GM21360 (cell line): ENCODE data around the gene CCDC28A.
"Not testable (repeated sequence)": the region's sequence is repeated elsewhere in the genome, so short reads cannot be mapped to it uniquely, and the experiment has no call there.

ENCODE experiments used
- ATAC-seq: cut with Tn5 transposase; IDR thresholded peaks from one replicate; pipeline ENCODE4 v1.9.1; 2021; ENCODE audit warnings: mild to moderate bottlenecking, moderate library complexity; ENCODE audit not compliant: unreplicated experiment

Gene CCDC28A

DNA sequence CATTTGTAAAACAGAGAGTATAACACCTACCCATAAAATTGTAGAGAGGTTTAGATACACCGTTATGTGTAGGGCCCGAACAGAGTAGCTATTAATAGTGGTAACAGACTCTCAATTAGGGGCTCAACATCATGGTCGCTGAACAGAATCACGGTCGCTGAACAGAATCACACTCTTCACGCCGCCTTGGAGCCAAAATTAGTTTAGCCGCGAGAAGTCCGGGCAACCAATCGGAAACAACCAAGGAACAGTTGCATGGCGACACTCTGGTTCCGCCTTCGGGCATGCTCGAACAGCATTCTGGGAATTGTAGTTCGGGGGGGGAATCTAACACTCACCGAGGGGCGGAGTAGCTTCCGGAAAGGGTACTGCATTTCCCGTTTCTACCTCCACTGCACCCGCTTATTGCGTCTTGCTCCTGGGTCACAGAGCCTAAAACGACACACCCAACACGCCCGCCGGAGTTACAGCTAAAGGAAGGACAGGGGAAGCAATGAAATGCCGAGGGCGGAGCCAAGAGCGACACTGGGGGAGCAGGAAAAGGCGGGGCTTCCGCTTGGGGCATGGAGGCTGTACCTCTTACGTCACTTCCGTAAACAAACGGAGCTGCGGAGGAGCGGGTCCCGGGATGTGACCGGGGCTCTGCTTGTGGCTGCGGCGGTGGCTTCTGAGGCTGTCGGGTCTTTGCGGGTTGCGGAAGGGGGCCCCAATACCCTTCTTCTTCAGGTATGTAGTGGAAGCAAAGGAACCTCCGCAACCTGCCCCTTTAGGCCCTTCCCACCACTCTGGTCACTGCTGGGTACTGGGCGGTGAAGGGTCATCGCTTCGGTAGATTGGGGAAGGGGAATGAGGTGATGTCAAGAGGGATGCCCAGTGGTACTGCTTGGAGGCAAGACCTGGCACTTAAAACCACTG lies at the start of gene CCDC28A:
Gene CCDC28A (plus strand): TSS at position 593 of the 915 bp plus-strand sequence. CDS start 2,352 bp downstream, outside the sequence.
- peak; percentile 87 for ATAC-seq

DNA sequence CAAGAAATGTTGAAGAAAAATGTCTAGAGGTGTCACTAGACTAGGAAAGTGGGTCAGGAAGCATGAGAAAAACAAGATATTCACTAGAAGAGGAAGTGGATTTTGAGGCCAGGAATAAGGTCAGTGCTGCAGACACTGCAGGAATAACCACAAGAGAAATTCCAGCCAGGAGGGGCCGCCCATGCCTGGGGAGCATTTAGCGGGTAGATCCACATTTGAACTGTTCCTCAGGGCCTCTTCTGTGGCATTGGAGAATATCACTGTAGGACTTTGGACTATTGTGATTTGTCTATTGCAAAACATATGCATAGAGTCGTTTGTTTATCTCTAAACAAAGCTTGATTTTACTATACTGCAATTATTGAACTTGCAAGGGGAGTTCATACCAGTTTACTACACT lies 49.6 kb upstream of the CCDC28A start:
- no peak for ATAC-seq

DNA sequence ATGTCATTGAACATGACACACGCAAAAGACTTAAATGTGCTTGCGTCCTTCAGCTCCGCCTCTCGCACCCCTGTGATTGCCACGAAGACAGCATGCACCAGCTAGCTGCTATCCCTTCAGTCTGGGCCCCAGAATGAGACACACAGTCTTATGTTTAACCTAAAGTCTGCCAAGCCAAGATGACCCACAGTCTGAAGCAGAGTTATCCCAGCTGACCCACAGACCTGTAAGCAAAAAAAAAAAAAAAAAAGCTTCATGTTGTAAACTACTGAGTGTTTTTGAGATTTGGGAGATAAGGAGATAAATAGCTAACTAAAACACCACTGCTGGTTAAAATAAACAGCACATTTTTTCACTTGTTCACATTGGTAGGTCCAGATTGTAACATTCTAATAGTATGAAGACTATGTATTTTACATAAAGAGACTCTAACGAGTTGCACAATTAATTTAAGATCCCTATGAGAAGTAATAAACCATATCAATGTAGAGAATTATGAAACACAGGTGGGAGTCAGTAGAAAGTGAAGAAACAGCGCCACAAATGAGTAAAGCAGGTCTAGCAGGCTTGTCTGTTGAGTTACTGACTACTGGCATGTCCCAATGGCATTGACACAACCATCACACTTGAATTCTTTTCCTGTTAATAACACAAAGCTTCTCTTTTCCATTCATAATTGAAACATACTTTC lies 47.4 kb upstream of the CCDC28A start:
- no peak for ATAC-seq

DNA sequence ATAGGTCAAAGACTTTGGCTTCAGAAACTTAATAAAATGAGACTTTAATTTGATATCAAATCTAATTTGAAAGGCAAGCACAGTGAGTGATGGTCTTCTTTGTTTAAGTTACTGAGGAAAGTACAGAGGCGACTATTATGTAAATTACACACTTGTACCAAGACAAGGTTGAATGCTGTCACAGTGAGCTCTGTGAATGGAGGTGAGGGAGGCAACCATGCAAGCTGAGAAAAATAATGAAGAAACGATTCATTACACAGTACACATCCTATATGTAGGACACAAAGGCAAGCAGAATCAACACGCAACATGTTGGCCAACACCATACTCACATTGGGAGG lies 46.8 kb upstream of the CCDC28A start:
- ATAC-seq: no peak

DNA sequence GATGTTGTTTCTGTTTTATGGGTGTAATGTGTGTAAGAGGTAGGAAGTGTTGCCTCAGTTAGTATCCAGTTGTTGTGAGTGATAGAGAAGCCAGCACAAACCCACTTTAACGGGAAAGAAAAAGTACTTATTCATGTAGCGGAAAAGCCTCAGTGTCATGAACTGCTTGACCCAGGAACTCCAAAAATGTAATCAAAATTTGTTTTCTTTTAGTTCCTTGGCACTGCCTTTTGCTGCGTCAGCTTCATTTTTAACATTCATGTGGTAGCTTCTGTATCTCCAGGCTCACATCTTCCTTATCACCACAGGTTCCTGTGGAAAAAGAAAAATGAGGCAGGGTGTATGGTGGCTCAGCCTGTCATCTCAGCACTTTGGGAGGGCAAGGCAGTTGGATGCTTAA lies 46.4 kb upstream of the CCDC28A start:
- ATAC-seq: no peak

DNA sequence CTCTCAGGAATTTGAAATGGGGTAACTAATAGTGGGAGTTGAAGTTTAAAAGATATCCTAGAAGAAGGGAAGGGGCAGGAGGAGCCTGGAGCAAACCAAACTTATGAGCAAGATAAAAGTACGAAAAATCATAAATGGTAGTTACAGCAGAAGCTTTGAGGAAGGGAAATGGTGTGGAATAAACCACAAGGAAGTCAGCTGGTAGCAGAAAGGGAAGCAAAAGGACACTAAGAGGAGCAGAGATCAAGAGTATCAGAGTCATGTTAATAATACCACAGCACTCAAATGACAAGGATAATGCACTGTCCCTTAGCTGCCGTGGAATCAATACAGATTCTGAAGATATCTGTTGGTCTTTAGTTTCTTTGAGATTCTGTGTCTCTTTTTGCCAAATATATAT lies 44.9 kb upstream of the CCDC28A start:
- ATAC-seq: no peak

DNA sequence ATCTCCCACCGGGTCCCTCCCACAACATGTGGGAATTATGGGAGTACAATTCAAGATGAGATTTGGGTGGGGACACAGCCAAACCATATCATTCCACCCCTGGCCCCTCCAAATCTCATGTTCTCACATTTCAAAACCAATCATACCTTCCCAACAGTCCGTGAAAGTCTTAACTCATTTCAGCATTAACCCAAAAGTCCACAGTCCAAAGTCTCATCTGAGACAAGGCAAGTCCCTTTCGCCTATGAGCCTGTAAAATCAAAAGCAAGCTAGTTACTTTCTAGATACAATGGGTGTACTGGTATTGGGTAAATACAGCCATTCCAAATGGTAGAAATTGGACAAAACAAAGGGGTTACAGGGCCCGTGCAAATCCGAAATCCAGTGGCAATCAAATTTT lies 43.5 kb upstream of the CCDC28A start:
- not testable (repeated sequence) for ATAC-seq

DNA sequence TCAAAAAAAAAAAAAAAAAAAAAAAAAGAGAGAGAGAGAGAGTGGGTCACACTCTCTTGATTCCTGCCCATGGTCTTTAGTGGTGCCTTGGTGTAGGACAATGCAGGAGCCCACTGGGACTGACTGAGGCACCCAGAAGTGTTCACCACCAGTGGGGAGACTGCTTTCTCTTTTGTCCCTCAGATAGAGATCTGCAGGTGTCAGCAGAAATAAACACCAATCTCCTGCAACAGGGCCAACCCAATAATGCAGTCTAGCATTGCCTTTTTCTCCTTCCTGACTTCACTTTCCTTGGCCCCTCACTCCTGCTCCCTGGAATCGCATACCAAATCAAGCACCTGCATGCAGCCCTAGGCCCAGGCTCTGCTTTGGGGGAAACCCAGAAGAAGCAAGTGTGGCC lies 39.0 kb upstream of the CCDC28A start:
- ATAC-seq: no peak

DNA sequence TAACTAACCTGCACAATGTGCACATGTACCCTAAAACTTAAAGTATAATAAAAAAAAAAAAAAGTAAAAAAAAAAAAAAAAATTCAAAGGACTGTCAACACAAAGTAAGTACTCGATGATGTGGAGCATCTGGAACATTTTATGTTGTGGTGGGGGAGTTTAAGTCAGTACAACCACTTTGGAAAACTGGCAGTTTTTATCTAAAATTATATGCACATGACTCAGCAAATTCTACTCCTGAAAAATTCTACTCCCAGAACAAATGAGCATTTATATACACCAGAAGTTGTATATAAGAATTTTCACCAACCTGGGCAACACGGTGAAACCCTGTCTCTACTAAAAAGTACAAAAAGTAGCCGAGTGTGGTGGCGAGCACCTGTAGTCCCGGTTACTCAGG lies 36.9 kb upstream of the CCDC28A start:
- ATAC-seq: no peak

DNA sequence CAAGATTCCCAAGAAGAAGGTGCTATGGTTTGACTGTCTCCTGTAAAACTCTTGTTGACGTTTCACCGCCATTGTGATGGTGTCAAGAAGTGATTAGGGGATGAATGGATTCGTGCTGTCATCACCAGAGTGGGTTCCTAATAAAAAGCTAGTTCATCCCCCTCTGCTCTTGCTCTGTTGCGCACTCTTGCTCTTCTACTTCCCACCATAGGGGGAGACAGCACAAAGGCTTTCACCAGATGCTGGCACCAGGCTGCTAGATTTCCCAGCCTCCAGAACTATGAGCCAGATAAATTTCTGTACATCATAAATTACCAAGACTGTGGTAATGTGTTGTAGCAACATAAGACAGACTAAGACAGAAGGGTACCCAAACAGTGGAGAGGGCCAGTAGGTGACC lies 21.6 kb upstream of the CCDC28A start:
- no peak for ATAC-seq

DNA sequence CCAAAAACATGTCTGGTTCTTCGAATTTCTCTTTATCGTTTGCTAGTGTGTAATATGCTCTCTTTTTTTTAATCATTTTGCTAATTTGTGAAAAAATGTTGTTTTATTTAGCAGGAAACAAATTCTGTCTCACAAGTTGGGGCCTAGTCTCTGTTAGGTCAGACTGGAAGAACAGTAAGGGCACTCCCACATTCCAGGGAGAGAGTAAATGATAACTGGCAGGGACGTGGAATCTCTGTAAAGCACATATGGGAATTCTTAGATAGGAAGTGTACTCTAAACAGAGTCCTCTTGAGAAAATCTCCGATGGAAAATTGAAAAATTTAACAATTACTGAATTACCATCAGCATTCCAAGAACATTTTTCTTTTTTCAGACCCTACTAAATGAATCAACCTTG lies 16.4 kb upstream of the CCDC28A start:
- ATAC-seq: no peak

DNA sequence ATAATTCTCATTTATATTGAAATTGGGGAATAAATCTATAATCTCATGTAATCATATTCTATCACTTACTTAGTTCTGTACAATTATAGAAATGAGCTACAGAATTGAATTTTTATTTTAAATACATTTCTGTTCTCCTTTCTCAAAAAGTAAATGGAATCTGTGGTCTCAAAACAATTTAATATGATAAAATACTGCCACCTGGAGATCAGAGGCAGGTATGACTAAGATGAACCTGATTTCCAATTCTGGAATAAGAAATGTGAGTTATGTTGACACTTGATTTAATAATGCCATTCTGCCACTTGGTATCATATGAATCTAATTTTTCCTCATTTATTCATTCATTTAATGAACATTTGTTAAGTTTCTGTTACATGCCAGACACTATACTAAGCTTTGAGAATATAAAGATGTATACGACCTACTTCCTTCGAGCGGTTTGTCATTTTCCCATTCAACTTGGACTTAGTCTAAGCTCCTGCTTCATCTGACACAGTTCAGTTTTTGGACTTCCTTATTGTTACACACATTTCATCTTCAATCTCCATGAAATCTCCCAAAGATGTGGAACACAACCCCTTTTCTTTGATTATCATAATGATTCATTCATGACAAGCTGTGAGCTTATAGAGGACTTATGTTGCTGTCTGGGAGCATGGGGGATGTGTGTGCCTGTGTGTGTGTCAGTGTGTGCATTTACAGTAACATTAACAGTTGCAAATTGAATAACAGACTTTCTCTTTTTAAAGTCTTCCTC lies 7.5 kb upstream of the CCDC28A start:
- no peak for ATAC-seq

DNA sequence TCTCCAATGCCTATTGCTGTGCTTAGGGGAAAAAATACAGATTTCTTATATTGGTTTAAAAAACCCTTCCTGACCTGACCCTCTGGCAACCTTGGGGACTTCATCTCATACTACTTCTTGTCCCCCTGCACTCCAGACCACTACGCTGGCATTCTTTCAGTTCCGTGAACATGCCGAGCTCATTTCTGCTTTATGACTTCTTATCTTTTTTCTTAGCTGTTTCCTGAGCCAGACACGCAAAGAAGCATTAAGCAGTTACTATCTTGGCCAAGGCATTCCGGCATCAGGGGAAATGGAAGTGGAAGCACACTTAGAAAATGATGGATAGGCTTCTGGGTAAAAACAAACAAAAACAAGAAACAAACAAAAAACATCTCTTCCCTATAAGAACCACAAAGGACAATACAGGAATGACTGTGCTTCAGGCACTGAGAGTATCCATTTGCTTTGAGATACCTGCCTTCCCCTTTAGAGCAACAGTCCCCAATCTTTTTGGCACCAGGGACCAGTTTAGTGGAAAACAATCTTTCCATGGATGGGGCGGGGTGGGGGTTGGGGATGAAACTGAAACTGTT lies 4.4 kb upstream of the CCDC28A start:
- no peak for ATAC-seq

DNA sequence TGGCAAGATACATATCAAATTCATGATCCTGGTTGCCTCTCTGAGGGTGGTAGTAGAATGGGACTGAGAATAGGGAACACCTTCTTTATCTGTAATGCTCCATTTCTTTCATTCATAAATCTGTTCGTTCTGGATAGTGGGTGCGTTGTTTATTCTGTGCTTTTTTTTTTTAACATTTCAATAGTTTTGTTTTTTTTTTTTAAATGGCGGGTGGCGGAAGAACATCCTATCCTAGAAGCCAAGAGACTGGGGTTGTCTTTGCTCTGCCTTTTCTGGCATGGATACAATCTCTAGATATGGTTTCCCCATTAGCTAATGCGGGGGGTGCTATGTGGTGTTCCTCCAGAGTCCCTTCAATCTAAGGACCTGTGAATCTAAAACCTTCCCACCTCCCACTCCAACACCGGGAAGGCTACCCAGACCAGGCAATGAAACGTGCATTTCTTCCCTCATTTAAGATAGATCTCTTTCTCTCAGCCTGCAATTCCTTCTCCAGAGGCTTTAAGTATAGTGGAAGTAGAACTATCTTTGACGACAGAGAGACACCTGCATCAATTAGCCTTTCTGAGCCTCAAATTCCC lies 883 bp upstream of the CCDC28A start:
- ATAC-seq: no peak

DNA sequence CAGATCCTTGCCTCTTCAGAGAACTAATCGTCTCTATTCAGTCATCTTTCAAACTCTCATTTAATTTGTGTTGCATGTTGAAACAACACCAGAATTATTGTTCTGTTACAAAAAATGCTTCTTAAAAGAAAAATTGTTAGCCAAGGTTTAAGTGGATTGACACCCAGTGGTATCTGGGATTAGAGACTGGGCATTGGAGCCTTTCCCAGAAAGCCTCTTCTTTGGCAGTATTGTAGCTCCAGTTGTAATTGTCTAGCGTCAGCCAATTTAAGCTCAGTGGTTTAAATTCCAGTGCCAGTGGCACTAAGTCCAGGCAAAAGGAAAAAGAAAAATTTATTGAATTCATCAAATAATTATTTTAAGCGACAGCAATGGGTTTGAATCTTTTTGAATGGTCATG lies 801 bp downstream of the CCDC28A start:
- no peak for ATAC-seq

DNA sequence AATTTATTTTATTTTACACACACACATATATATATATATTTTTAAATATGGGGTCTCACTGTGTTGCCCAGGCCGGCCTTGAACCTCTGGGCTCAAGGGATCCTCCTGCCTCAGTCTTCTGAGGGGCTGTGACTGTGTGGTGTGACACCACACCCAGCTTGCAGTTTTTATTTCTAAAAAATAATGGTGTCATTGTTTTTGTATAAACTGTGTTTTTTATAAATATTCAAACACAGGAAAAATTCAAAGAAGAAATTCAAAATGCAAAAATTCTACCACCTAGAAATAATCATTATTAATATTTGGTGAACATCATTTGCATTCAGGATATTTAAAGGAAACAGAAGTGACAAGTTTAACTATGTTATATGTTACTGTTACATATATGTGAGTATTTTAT lies 3.1 kb downstream of the CCDC28A start:
- no peak for ATAC-seq

DNA sequence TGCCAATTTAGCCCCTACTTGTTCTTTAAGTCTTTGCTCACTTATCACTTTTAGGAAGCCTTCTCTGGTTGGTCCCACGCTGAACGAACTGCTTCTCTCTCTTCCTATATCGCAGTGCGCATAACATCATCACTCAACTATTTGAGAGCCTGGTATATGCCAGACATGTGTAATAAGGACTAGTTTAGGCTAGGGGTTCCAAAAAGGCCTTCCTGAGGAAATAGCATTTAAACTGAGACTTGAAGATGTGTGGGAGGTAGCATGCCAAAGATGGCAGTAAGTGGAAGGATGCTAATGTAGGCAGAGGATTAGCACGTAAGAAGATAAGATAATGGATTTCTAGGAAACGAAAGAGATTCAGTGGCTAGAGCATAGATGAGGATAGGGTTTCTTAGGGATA lies 4.8 kb downstream of the CCDC28A start:
- ATAC-seq: no peak

DNA sequence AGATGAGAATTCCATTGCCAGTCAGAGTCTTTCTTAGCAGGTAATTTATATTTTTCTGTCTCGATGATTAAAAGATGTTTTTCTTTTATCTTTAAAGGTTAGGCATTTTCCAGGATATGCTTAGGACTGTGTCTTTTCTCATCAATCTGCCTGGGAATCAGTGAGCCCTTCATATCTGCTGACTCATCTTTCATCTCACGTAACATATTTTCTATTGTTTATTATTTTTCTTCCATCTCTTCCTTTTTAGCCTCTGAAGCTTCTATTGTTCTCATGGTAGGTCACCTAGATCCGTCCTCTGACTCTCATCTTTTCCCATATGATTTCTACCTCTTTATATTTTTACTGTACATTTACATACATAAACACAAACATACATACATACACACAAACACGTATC lies 8.7 kb downstream of the CCDC28A start:
- ATAC-seq: no peak

DNA sequence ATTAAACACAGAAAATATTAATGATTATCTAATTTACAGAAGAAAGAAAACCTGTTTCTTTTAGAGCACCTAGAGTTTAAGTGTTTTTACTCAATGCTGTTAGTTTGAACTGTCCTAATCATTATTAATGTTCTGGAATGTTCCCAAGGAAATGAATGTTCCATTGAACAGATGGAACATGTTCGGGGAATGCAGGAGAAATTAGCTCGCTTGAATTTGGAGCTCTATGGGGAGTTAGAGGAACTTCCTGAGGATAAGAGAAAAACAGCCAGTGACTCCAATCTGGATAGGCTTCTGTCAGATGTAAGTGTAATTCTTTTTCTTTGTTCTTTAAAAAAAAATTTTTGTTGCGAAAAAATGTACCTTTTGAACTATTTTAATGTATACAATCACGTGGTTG lies 11.5 kb downstream of the CCDC28A start:
- ATAC-seq: no peak

DNA sequence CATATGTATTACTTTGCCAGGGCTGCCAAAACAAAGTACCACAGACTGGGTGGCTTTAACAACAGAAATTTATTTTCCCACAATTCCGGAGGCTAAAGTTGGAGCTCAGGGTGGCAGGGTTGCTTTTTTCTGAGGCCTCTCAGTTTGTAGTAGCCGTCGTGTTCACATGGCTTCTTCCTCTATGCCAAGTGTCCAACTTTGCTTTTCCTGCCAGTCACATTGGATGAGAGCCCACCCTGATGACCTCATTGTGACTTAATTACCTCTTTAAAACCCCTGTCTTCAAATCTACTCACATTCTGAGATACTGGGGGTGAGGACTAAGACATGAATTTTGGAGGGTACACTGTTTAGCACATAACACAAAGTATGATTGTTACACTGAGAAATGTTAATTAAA lies 12.4 kb downstream of the CCDC28A start:
- ATAC-seq: no peak

DNA sequence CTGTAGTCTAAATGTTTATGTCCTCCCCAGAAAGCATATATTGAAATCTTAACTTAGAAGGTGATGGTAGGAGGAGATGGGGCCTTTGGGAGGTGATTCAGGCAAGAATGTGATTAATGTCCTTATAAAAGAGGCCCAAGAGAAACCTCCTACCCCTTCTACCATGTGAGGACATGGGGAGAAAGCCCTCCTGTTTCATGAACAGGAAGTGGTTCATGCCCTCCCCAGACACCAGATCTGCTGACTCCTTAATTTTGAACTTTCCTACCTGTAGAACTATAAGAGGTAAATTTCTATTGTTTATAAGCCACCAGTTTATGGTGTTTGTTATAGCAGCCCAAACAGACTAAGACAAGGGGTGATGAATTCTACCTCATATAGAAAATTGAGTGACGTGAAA lies 13.6 kb downstream of the CCDC28A start:
- ATAC-seq: no peak
